HepG2 (cell line): Measurements from ENCODE around the gene ARHGDIA. TPM values are rescaled to one million over a fixed set of nuclear protein-coding genes. Genes with fewer than 3 reads are reported as not detected.

Source experiments
- ATM ChIP-seq: fragments of 450-650 bp; IDR thresholded peaks from 2 replicates; pipeline ENCODE4 v1.7.1; 2017; ENCODE audit warnings: mild to moderate bottlenecking, borderline replicate concordance
- CTCF ChIP-seq: sonication (generic); formaldehyde crosslinking; IDR thresholded peaks from 2 replicates; pipeline ENCODE4 v1.5.0; 2020; ENCODE audit warnings: mild to moderate bottlenecking, missing genetic modification reagents, moderate library complexity
- DBP ChIP-seq: sonication (generic); formaldehyde crosslinking; IDR thresholded peaks from 2 replicates; pipeline ENCODE4 v1.4.0; 2020; ENCODE audit warnings: missing genetic modification reagents; ENCODE audit errors: not compliant biosample characterization
- ETV6 ChIP-seq: sonication (generic); formaldehyde crosslinking; conservative IDR thresholded peaks from 2 replicates; pipeline ENCODE4 v1.4.0; 2020; ENCODE audit warnings: missing genetic modification reagents
- KLF11 ChIP-seq: IDR thresholded peaks from 2 replicates; pipeline ENCODE4 v1.6.1; 2016; ENCODE audit warnings: missing compliant biosample characterization
- NBN ChIP-seq: fragments of 450-650 bp; conservative IDR thresholded peaks from 2 replicates; pipeline ENCODE4 v1.6.1; 2017
- NFE2L2 ChIP-seq: fragments of 150-350 bp; IDR thresholded peaks from 2 replicates; pipeline ENCODE4 v1.6.1; 2014; ENCODE audit warnings: low read length
- PBX3 ChIP-seq: sonication (generic); formaldehyde crosslinking; IDR thresholded peaks from 2 replicates; pipeline ENCODE4 v1.8.1; 2023; ENCODE audit warnings: missing genetic modification reagents, inconsistent platforms, borderline replicate concordance
- PLSCR1 ChIP-seq: sonication (generic); formaldehyde crosslinking; IDR thresholded peaks from 2 replicates; pipeline ENCODE4 v1.5.0; 2020; ENCODE audit warnings: missing genetic modification reagents, mild to moderate bottlenecking, borderline replicate concordance
- SATB2 ChIP-seq: sonication (generic); formaldehyde crosslinking; IDR thresholded peaks from 2 replicates; pipeline ENCODE4 v1.5.0; 2020; ENCODE audit warnings: missing genetic modification reagents
- ZBTB21 ChIP-seq: sonication (generic); formaldehyde crosslinking; IDR thresholded peaks from 2 replicates; pipeline ENCODE4 v1.4.0; 2020; ENCODE audit warnings: missing genetic modification reagents
- ZBTB4 ChIP-seq: sonication (generic); formaldehyde crosslinking; IDR thresholded peaks from 2 replicates; pipeline ENCODE4 v1.4.0; 2020; ENCODE audit warnings: missing genetic modification reagents, mild to moderate bottlenecking, borderline replicate concordance
- ZNF121 ChIP-seq: sonication (generic); formaldehyde crosslinking; IDR thresholded peaks from 2 replicates; pipeline ENCODE4 v1.5.0; 2020; ENCODE audit warnings: mild to moderate bottlenecking, missing genetic modification reagents
- ZNF547 ChIP-seq: sonication (generic); formaldehyde crosslinking; IDR thresholded peaks from 2 replicates; pipeline ENCODE4 v1.5.1; 2020; ENCODE audit warnings: mild to moderate bottlenecking, missing genetic modification reagents
- ZNF639 ChIP-seq: conservative IDR thresholded peaks from 2 replicates; pipeline ENCODE4 v1.6.1; 2018; ENCODE audit warnings: missing genetic modification reagents
- ZNF83 ChIP-seq: sonication (generic); formaldehyde crosslinking; IDR thresholded peaks from 2 replicates; pipeline ENCODE4 v1.4.0; 2020; ENCODE audit warnings: missing genetic modification reagents, mild to moderate bottlenecking, borderline replicate concordance
- polyA plus RNA-seq, 8 experiments: library from polyadenylated mRNA; depleted of rRNA in 3 of 8; stranded (reverse) in 7 of 8; unstranded in 1 of 8; fragments of >200 nt; fragmentation: Illumina TruSeq in 4 of 8; extraction: Trizol in 4 of 8; gene quantifications; 2 replicates each; pipeline versions ENCODE4 v1.2.1 to v1.2.3, GENCODE V29; 2011 to 2016; ENCODE audit warnings: low read depth in 4 of 8, missing spikeins in 1 of 8, mixed read lengths in 1 of 8; ENCODE audit not compliant: insufficient read depth in 1 of 8
- total RNA-seq, 5 experiments: library from RNA; depleted of rRNA; stranded (reverse); fragments of >200 nt; fragmentation: Illumina TruSeq; extraction: Trizol; gene quantifications; 2 replicates each; pipeline ENCODE4 v1.2.3, GENCODE V29; 2016; ENCODE audit warnings: low read depth in 1 of 5

The ARHGDIA gene
- total and polyA plus RNA-seq, 2 of the 13 experiments (the other 11 are each of a cell fraction or from before 2014, with no cell fraction given), result 40.0 to 64.0 TPM

GRCh38 chr17:81909966-81910839 lies 39.1 kb upstream of the ARHGDIA start (continued):
- TF ChIP-seq PLSCR1 (CRISPR knock-in tag) (no peak), ZBTB21 (CRISPR knock-in tag) (no peak), ZNF639 (CRISPR knock-in tag) (peak; percentile 83; the same call in 1 of the 2 replicates), DBP (CRISPR knock-in tag) (peak; percentile 45), ZNF547 (CRISPR knock-in tag) (no peak; the same call in 1 of the 2 replicates), SATB2 (CRISPR knock-in tag) (peak; percentile 92), CTCF (CRISPR knock-in tag) (no peak; the same call in none of the 2 replicates), NBN (no peak), ZNF83 (CRISPR knock-in tag) (no peak; the same call in 1 of the 2 replicates), ETV6 (CRISPR knock-in tag) (no peak), KLF11 (CRISPR knock-in tag) (peak; percentile 83), ATM (no peak), ZNF121 (CRISPR knock-in tag) (0 out of 2 replicates have a peak, but pooled peaks have one; percentile 12), PBX3 (0 out of 2 replicates have a peak, but pooled peaks have one; percentile 66), ZBTB4 (CRISPR knock-in tag) (no peak), NFE2L2 (no peak)
